ENCODE measurements around the gene PATL2. TPM values are rescaled to one million over a fixed set of nuclear protein-coding genes. Genes with fewer than 3 reads are reported as not detected.

The PATL2 gene
- total and polyA plus RNA-seq, 2 donors (not counting 3 experiments of a cell fraction or from before 2014, with no cell fraction given): 0.18 TPM; not detected in 1

- no peak overlapping the region for H3K4me3 ChIP-seq (replicated peaks in 1 of 3; ENCODE audit: insufficient read depth in 1 of 3, low read depth in 1 of 3, low read length in 3 of 3)
- BruUV-seq (replicated peaks): no TSS peak
- H2AFZ ChIP-seq (ENCODE audit: low read depth, low read length): no peak overlapping the region
- no peak for FAIRE-seq
- no peak for DNase-seq (ENCODE audit: low read depth, low spot score)
- H3K27me3 ChIP-seq (ENCODE audit: control insufficient read depth in 2 of 2, insufficient read depth in 2 of 2, low read length in 2 of 2): no peaks in the 10 kb centered on the region
- POLR2A ChIA-PET: interaction anchor here (1.1 kb wide), 1 partner anchor 10 kb away, joined by 3 read pairs; the partner anchor contains the start of genes B2M and PATL2
- H3K4me2 ChIP-seq (ENCODE audit: insufficient read depth, low read length): no peak overlapping the region
- CTCF ChIA-PET: interaction anchor here (0.5 to 2.3 kb wide), 3 partner anchors 8 to 17 kb away, joined by 3 to 6 read pairs (median 3); partner anchors contain the start of gene TRIM69
- peaks cover 2% of the 10 kb centered on the region for H3K79me2 ChIP-seq (ENCODE audit: control insufficient read depth, insufficient read depth, low read length)
- no peaks in the 10 kb centered on the region for H3K9me1 ChIP-seq (replicated peaks; ENCODE audit: control insufficient read depth, extremely low read depth, insufficient read depth, low read length)
- dilution Hi-C loops (cut with MboI; ENCODE audit: extremely low pct_ligation_motif_present, low sequenced_read_pairs) (no loop called here), intact Hi-C loops (cut with micrococcal nuclease) (no loop called here)
- H3K27ac ChIP-seq (ENCODE audit: insufficient read depth, low read depth, low read length): no peak overlapping the region
- H3K9ac ChIP-seq (replicated peaks; ENCODE audit: extremely low read depth, insufficient read depth, low read length): no peak overlapping the region
- H3K36me3 ChIP-seq (ENCODE audit: control insufficient read depth in 2 of 2, extremely low read depth in 1 of 2, insufficient read depth in 2 of 2, low read length in 2 of 2): peaks cover 10 to 24% of the 10 kb centered on the region in 2 experiments
- H3K9me3 ChIP-seq (replicated peaks; ENCODE audit: control insufficient read depth, insufficient read depth, low read length): no peaks in the 10 kb centered on the region
- H3K4me1 ChIP-seq (ENCODE audit: control insufficient read depth, extremely low read depth, insufficient read depth, low read length): no peaks in the 10 kb centered on the region
- TF ChIP-seq JUN (IDR thresholded peaks at IDR 0.05; ENCODE audit: borderline replicate concordance, insufficient read depth, insufficient read length, low read depth) (no peak), POLR2A (IDR thresholded peaks at IDR 0.05; ENCODE audit: low read depth, low read length) (no peak), FOS (IDR thresholded peaks at IDR 0.05; ENCODE audit: borderline replicate concordance, insufficient read depth, low read length) (no peak), CTCF (IDR thresholded peaks at IDR 0.05; ENCODE audit: extremely low read depth in 1 of 2, insufficient read depth in 1 of 2, low read depth in 1 of 2, low read length in 2 of 2) (no peak), EZH2 (IDR thresholded peaks at IDR 0.05; ENCODE audit: borderline replicate concordance, low read depth, low read length, severe bottlenecking) (no peak), POLR2AphosphoS5 (IDR thresholded peaks at IDR 0.05; ENCODE audit: insufficient read depth, low read depth, low read length) (no peak), MAX (IDR thresholded peaks at IDR 0.05; ENCODE audit: insufficient read depth, insufficient read length) (no peak), GATA2 (IDR thresholded peaks at IDR 0.05; ENCODE audit: insufficient read depth, insufficient read length, low read depth, low read length) (no peak), MYC (IDR thresholded peaks at IDR 0.05; ENCODE audit: low read depth, low read length) (no peak)
- H4K20me1 ChIP-seq (replicated peaks; ENCODE audit: control insufficient read depth, extremely low read depth, insufficient read depth, low read length): no peaks in the 10 kb centered on the region
These were observed 9.5 kb upstream of the PATL2 start for GRCh38 chr15:44720460-44721176.
